GM19372 (cell line): ENCODE measurements around the gene SCART1.

Experiments used
- ATAC-seq: cut with Tn5 transposase; IDR thresholded peaks from one replicate; pipeline ENCODE4 v1.9.1; 2021; ENCODE audit warnings: mild to moderate bottlenecking, low read depth, moderate library complexity; ENCODE audit not compliant: unreplicated experiment

Gene SCART1

DNA sequence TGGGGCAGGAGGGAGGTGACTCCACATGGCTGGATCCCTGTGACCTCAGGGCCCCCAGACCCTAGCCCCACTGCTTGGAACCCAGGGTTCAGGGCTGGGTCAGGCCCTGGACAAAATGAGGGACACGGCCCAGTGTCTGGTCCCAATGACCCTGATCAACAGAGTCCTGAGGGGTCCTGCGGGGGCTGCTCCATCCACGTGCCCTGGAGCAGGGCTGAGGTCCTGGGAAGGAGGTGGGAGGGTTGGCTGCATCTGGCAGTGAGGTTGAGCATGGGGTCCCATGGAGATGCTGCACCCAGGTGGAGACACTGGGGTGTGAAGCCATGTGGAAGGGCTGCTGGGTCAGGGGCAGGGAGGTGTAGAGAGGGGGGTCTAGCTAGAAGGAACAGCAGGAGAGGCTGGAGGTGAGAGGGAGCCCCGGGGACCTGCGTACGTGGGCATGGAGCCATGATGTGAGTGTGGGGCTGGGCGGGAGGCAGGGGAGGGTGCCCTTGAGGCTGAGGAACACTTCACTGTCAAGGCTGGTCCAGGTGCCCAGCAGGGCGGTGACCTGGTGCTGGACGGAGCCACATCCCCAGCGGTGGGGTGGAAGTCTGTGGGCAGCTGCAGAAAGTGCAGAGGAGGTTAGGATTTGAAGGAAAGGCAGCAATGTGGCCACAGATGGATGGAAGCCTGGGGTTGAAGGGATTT lies 604 bp downstream of the SCART1 start:
- no peak for ATAC-seq

DNA sequence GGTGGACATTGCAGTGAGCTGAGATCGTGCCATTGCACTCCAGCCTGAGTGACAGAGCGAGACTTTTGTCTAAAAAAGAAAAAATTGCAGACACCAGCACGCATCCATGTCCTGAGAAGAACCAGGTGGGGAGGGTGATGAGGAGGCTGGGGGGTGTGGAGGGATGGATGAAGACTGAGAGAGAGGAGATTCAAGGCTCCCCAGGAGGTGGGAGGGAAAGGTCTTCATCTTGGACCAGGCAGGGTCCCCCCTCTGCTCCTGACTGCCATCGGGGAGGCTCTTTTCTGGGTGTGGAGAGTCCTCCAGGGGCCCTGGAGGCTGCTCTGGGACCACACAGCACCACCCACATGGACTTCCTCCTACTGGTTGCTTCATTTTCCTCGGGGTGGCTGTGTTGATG lies 1.5 kb downstream of the SCART1 start:
- no peak for ATAC-seq

DNA sequence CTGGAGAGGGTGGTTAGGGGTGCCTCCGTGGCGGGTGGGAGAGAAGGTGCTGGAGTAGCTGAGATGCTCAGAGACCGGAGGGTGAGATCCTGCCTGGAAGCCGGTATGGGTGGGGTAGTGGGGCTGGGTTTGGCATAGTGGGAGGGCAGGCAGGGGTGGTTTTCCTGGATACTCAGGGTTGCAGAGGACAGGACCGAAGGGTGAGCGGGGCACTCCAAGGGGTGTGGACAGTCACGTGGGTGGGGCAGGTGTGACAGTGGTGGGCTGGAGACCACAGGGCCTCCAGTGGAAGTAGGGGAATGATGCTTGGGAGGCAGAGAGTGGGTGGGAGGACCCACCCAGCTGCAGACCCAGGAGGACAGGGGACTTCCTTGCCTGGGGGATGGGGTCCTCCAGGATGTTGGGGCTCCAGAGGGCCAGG lies 1.9 kb downstream of the SCART1 start:
- ATAC-seq: no peak

DNA sequence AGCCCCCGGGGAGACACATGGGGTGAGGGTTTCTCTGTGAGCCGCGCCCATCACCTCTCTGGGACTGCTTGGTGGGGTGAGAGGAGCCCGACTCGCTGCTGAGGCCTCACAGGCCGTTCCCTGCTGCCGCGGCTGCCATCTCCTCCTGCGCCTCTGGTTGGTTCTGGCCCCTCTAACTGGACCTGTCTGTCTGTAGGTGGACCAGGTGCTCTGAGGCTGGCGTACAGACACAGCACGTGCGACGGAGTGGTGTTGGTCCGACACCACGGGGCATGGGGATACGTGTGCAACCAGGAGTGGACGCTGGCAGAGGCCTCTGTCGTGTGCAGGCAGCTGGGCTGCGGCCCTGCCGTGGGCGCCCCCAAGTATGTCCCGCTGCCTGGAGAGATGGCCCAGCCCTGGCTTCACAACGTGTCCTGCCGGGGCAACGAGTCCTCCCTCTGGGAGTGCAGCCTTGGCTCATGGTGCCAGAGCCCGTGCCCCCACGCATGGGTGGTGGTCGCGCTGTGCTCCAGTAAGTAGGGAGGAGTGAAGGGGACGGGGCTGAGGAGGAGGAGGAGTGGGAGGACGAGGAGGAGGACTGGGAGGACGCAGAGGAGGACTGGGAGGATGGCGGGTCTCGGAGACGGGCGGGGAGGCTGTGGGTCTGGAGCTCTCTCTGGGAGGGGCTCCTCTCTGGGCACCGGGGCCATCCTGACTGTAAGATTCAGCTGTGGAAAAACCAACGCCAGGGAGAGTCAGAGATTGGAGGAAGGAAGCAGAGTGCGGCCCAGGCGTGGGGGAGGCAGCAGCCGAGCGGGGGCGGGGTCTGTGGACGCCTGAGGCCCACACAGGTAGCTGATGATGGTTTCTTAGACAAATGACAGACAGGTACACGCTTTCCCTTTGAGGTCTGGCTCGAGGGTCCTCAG lies 2.6 kb downstream of the SCART1 start:
- no peak for ATAC-seq

- ATAC-seq: no peak
These were observed 3.5 kb downstream of the SCART1 start for GRCh38 chr10:133457100-133457841.

DNA sequence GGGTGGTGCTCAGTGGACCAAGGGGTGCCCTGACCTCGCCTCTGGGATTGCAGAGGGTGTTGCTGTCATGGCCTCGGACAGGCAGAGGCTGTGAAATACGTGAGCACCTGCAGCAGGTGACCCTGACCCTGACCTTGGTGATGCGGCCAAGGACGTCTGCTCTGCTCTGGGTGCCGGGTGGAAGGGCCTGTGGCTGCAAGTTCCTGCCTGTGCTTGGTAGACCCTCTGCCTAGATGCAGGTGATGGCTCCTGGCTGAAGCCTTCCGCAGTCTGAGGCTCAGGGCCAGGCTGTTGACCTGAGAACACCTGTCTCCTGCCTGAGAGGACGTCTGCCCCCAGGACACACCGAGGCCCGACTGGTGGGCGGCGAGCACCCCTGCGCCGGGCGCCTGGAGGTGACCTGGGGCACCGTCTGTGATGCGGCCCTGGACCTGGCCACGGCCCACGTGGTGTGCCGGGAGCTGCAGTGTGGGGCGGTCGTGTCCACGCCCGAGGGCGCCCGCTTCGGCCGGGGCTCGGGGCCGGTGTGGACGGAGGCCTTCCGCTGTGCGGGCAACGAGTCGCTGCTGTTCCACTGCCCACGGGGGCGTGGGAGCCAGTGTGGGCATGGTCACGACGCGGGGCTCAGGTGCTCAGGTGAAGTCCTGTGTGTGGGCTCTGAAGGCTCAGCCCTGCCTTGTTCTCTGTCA lies 4.4 kb downstream of the SCART1 start:
- no peak for ATAC-seq

GRCh38 chr10:133458710-133459453 lies 5.1 kb downstream of the SCART1 start:
- ATAC-seq: no peak

DNA sequence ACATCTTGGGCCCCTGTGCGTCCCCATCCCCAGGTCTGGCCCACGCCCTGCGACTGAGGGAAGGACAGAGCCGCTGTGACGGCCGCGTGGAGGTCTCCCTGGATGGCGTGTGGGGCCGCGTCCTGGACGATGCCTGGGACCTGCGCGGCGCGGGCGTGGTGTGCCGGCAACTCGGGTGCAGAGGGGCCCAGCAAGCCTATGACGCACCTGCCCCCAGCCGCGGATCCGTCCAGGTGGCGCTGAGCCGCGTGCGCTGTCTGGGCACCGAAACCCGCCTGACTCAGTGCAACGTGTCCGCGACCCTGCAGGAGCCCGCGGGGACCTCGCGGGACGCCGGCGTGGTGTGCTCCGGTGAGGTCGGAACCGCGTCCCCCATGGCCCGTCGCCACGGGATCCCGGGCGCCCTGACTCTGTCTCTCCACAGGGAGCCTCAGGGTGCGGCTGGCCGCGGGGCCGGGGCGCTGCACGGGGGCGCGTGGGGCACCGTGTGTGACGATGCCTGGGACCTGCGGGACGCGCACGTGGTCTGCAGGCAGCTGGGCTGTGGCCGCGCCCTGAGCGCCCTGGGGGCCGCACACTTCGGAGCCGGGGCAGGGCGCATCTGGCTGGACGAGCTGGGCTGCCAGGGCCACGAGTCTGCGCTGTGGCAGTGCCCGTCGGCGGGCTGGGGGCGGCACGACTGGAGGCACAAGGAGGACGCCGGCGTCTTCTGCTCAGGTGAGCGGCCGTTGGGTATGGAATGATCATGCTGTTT lies 5.9 kb downstream of the SCART1 start:
- no peak for ATAC-seq

DNA sequence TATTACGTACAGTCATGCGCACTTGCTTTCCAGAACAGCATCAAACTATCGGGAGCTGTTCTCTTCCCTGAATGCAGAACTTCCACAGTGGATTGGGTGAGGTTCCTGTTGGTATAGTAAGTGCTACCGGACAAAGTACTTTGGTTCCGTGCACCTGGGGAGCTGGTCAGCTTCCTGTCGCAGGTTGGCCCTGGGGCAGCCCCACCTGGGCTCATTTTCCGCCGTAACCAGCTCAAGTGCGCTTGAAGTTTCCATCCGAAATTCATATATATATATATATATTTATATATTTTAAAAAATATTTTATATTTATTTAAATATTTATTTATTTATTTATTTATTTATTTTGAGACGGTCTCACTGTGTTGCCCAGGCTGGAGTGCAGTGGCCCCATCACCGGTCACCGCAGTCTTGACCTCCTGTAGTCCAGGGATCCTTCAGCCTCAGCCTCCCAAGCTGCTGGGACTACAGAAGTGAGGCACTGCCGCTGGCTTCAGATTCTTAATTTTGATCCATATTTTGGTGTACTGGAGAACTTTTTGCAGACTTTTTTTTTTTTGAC lies 6.5 kb downstream of the SCART1 start:
- no peak for ATAC-seq

GRCh38 chr10:133461027-133461426 lies 7.3 kb downstream of the SCART1 start:
- ATAC-seq: no peak

- no peak for ATAC-seq
These were observed 8.1 kb downstream of the SCART1 start for GRCh38 chr10:133461841-133462240.

GRCh38 chr10:133462512-133463305 lies 9.0 kb downstream of the SCART1 start:
- no peak for ATAC-seq

DNA sequence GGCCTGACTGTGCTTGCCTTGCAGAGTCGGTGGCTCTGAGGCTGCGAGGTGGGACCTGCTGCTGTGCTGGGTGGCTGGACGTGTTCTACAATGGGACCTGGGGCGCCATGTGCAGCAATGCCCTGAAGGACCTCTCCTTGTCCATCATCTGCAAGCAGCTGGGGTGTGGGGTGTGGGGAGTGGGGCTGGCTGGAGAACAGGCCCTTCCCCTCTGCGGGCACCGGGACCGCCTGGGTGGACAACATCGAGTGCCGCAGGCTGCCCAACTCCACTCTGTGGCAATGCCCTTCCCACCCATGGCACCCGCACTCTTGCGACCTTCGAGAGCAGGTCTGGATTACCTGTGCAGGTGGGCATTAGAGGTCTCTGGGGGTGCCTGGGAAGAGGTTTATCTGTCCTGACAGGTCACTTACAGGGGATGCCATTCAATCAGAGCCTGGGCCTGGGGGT lies 10.9 kb downstream of the SCART1 start:
- no peak for ATAC-seq

DNA sequence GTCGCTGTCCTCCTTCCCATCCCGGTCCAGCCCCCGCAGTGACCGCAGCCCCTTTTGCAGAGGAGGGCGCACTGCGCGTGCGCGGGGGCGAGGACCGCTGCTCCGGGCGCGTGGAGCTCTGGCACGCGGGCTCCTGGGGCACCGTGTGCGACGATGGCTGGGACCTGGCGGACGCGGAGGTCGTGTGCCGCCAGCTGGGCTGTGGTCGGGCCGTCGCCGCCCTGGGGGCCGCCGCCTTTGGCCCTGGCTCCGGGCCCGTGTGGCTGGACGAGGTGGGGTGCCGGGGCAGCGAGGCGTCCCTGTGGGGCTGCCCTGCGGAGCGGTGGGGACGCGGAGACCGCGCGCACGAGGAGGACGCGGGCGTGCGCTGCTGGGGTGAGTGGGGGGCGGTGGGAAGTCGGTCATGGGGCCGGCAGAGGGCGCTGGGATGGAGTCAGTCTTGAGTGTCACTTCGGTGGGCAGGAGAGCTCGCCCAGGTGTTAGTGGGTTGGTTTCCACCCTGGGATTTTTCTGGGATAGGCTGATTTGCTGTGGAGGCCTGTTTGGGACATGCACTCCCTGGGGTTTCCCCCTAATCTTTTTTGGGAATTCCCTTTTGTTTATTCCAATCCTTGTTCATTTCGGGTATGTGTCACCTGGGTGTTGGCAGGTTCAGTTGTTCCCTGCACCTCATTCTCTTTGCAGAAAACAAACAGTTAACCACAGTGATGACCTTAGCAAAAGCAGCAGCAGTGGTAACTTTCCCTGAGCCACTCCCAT lies 11.6 kb downstream of the SCART1 start:
- no peak for ATAC-seq

DNA sequence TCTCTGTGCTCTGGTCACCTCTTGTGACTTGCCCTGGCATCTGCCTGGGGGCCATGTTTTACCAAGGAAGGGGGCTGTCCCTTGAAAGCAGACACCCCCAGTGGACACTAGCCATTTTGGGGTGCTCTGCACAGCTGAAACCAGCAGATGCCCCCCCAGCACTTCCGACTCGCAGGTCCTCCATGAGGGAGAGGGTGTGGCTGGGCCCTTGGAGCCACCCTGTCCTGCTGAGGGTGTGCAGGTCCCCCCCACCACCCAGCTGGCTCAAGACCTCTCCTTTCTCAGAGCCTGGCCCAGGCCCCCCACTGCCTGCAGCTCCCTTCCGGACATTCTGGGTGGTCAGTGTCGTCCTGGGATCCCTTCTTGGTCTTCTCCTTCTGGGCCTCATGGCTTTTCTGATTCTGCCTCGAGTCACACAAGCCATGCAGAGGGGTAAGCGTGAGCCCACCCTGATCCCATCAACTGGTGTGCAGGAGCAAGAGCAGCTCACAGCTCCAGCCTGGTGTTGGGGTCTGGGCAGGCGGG lies 12.3 kb downstream of the SCART1 start:
- no peak for ATAC-seq

DNA sequence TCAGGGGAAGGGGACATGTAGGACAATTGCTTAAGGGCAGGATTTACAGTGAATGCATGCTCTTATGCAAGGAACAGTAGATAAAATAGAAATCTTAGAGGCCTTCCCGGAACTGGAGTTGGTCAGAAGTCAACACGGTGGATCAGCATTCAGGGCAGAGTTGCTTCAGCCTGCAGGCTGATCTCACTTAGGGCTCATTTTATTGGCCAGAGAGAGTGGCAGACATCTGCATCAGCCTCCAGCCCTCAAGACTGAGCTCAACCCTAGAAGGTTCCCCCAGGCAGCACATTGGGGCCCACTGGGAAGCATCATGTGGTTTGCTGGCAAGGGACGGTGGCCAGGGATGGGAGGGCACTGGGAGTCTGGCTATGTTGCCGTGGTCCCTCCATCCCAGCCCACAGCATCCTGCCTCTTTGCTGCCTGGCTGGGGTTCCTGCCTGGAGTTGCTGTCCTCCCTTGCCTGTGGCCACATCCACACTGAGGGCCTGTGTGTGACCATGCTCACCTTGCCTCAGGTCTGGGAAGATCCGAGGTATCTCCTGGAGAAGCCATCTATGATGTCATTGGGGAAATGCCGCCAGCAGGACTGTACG lies 13.0 kb downstream of the SCART1 start:
- ATAC-seq: no peak
